ENCODE data around the gene PANK3. TPM values are rescaled to one million over a fixed set of nuclear protein-coding genes. Genes with fewer than 3 reads are reported as not detected.
"Not testable (repeated sequence)": the region's sequence is repeated elsewhere in the genome, so short reads cannot be mapped to it uniquely, and the experiment has no call there.

The PANK3 gene
- total and polyA plus RNA-seq, 3 donors from 2014 or later, result 25.2 to 50.0 (median 44.9) TPM

- Histone ChIP-seq H3K9me3 (no peaks in the 10 kb centered on the region), H3K4me1 (no peaks in the 10 kb centered on the region), H3K4me3 (no peak overlapping the region), H3K27ac (no peak overlapping the region), H3K27me3 (no peaks in the 10 kb centered on the region), H3K36me3 (ENCODE audit: low read depth, missing control alignments) (no peaks in the 10 kb centered on the region)
- intact Hi-C loops (cut with DNase I; ENCODE audit: low total_unique reads), result no loop called here
- 93 to 95% methylated on average over 10 of the region's 10 CpGs for whole genome bisulfite sequencing, 2 donors
- no peak for DNase-seq
- TF ChIP-seq, protein P1, sequence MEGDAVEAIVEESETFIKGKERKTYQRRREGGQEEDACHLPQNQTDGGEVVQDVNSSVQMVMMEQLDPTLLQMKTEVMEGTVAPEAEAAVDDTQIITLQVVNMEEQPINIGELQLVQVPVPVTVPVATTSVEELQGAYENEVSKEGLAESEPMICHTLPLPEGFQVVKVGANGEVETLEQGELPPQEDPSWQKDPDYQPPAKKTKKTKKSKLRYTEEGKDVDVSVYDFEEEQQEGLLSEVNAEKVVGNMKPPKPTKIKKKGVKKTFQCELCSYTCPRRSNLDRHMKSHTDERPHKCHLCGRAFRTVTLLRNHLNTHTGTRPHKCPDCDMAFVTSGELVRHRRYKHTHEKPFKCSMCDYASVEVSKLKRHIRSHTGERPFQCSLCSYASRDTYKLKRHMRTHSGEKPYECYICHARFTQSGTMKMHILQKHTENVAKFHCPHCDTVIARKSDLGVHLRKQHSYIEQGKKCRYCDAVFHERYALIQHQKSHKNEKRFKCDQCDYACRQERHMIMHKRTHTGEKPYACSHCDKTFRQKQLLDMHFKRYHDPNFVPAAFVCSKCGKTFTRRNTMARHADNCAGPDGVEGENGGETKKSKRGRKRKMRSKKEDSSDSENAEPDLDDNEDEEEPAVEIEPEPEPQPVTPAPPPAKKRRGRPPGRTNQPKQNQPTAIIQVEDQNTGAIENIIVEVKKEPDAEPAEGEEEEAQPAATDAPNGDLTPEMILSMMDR (IDR thresholded peaks at IDR 0.05), result no peak
- no peak for TF ChIP-seq POLR2A (IDR thresholded peaks at IDR 0.05)
These were observed 20.7 kb upstream of the PANK3 start for GRCh38 chr5:168599826-168600225.

DNA sequence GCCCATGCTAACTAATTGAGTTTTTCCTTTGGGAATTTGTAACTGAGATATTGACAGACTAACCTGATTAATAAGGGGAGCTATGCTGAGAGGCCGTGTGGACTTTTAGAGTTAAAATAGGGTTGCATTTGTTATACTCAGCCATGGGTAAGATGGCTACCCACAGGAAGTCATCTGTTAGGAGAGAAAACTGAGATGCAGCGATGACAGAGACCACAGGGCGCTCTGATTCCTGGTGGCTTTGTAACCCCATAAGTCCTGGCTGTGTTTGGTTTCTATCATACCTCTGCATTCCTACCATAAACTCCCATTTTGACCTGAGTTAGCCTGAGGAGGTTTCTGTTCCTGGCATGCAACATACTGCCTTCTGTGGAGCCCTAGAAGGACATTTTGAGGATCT, 19.5 kb upstream of the PANK3 start:
- Histone ChIP-seq H3K27ac (no peak overlapping the region), H3K27me3 (no peaks in the 10 kb centered on the region), H3K4me1 (no peaks in the 10 kb centered on the region), H3K36me3 (ENCODE audit: low read depth, missing control alignments) (no peaks in the 10 kb centered on the region), H3K4me3 (no peak overlapping the region), H3K9me3 (no peaks in the 10 kb centered on the region)
- WGBS, 2 donors, result 86 to 92% methylated on average over 3 of the region's 3 CpGs
- no peak for TF ChIP-seq POLR2A (IDR thresholded peaks at IDR 0.05)
- TF ChIP-seq, protein P1 (IDR thresholded peaks at IDR 0.05), result no peak
- DNase-seq, result no peak
- intact Hi-C loops (cut with DNase I; ENCODE audit: low total_unique reads), result no loop called here

GRCh38 chr5:168596927-168597326, 17.8 kb upstream of the PANK3 start:
- Histone ChIP-seq H3K27ac (no peak overlapping the region), H3K27me3 (no peaks in the 10 kb centered on the region), H3K4me3 (no peak overlapping the region), H3K9me3 (no peaks in the 10 kb centered on the region), H3K4me1 (no peaks in the 10 kb centered on the region), H3K36me3 (ENCODE audit: low read depth, missing control alignments) (no peaks in the 10 kb centered on the region)
- DNase-seq, result no peak
- WGBS, 2 donors, result 82 to 95% methylated on average over 2 of the region's 2 CpGs
- TF ChIP-seq, protein P1 (IDR thresholded peaks at IDR 0.05), result no peak
- TF ChIP-seq POLR2A (IDR thresholded peaks at IDR 0.05), result no peak
- intact Hi-C loops (cut with DNase I; ENCODE audit: low total_unique reads), result no loop called here

- H3K4me3 ChIP-seq; H3K36me3 ChIP-seq (ENCODE audit: low read depth, missing control alignments); H3K27me3 ChIP-seq; H3K4me1 ChIP-seq; H3K27ac ChIP-seq; DNase-seq; intact Hi-C loops (cut with DNase I; ENCODE audit: low total_unique reads); H3K9me3 ChIP-seq: not testable (repeated sequence)
- 93 to 96% methylated on average over 1 of the region's 1 CpG for WGBS, 2 donors
These were observed 17.0 kb upstream of the PANK3 start for GRCh38 chr5:168596122-168596521.

GRCh38 chr5:168592014-168592368, 12.8 kb upstream of the PANK3 start:
- Histone ChIP-seq H3K4me3 (no peak overlapping the region), H3K4me1 (no peaks in the 10 kb centered on the region), H3K9me3 (no peaks in the 10 kb centered on the region), H3K36me3 (ENCODE audit: low read depth, missing control alignments) (no peaks in the 10 kb centered on the region), H3K27ac (no peak overlapping the region), H3K27me3 (no peaks in the 10 kb centered on the region)
- no peak for DNase-seq
- WGBS, 2 donors, result 93 to 96% methylated on average over 1 of the region's 1 CpG
- intact Hi-C loops (cut with DNase I; ENCODE audit: low total_unique reads), result no loop called here
- TF ChIP-seq, protein P1 (IDR thresholded peaks at IDR 0.05), result no peak
- TF ChIP-seq POLR2A (IDR thresholded peaks at IDR 0.05), result no peak

Measured in testis (tissue), 3 donors.